ENCODE measurements around the gene BRD2.
A peak's percentile ranks its signal among the peaks of the same experiment; 100 is the strongest.

The BRD2 gene

GRCh38 chr6:32971242-32971580, 2.8 kb downstream of the BRD2 start:
- Histone ChIP-seq H3K27ac (peak overlapping the region; percentile 100), H3K36me3 (peaks cover 26% of the 10 kb centered on the region), H3K9me3 (no peaks in the 10 kb centered on the region), H3K4me1 (ENCODE audit: control insufficient read depth in 1 of 2, insufficient read depth in 1 of 2, low read depth in 1 of 2, low read length in 1 of 2) (peaks cover 52 to 63% of the 10 kb centered on the region in 2 experiments), H3K27me3 (no peaks in the 10 kb centered on the region), H3K4me3 (ENCODE audit: low read depth in 1 of 2, low read length in 1 of 2) (peak overlapping the region; percentile 96 to 97)
- no peak for TF ChIP-seq CTCF (IDR thresholded peaks at IDR 0.05)

- Histone ChIP-seq H3K4me1 (ENCODE audit: control insufficient read depth in 1 of 2, insufficient read depth in 1 of 2, low read depth in 1 of 2, low read length in 1 of 2) (peaks cover 58 to 65% of the 10 kb centered on the region in 2 experiments), H3K36me3 (peaks cover 32% of the 10 kb centered on the region), H3K27ac (peak overlapping the region; percentile 100), H3K9me3 (no peaks in the 10 kb centered on the region), H3K4me3 (ENCODE audit: low read depth in 1 of 2, low read length in 1 of 2) (peak overlapping the region; percentile 96 to 97), H3K27me3 (no peaks in the 10 kb centered on the region)
- peak; percentile 74 for TF ChIP-seq CTCF (IDR thresholded peaks at IDR 0.05)
Observed at GRCh38 chr6:32971581-32972352, 3.4 kb downstream of the BRD2 start.

GRCh38 chr6:32972353-32973143, 4.2 kb downstream of the BRD2 start:
- Histone ChIP-seq H3K27ac (peak overlapping the region; percentile 100), H3K9me3 (no peaks in the 10 kb centered on the region), H3K36me3 (peaks cover 40% of the 10 kb centered on the region), H3K27me3 (no peaks in the 10 kb centered on the region), H3K4me3 (ENCODE audit: low read depth in 1 of 2, low read length in 1 of 2) (peak overlapping the region; percentile 96 to 97), H3K4me1 (ENCODE audit: control insufficient read depth in 1 of 2, insufficient read depth in 1 of 2, low read depth in 1 of 2, low read length in 1 of 2) (peaks cover 53 to 64% of the 10 kb centered on the region in 2 experiments)
- TF ChIP-seq CTCF (IDR thresholded peaks at IDR 0.05): peak; percentile 10

GRCh38 chr6:32973144-32974015, 5.0 kb downstream of the BRD2 start:
- H3K36me3 ChIP-seq: peaks cover 48% of the 10 kb centered on the region
- no peak for TF ChIP-seq CTCF (IDR thresholded peaks at IDR 0.05)
- H3K27me3 ChIP-seq: no peaks in the 10 kb centered on the region
- H3K4me1 ChIP-seq (ENCODE audit: control insufficient read depth in 1 of 2, insufficient read depth in 1 of 2, low read depth in 1 of 2, low read length in 1 of 2): peaks cover 50 to 67% of the 10 kb centered on the region in 2 experiments
- peak overlapping the region; percentile 96 to 97 for H3K4me3 ChIP-seq (ENCODE audit: low read depth in 1 of 2, low read length in 1 of 2)
- H3K9me3 ChIP-seq: no peaks in the 10 kb centered on the region
- peak overlapping the region; percentile 100 for H3K27ac ChIP-seq

- Histone ChIP-seq H3K36me3 (peaks cover 54% of the 10 kb centered on the region), H3K4me3 (ENCODE audit: low read depth in 1 of 2, low read length in 1 of 2) (peak overlapping the region; percentile 96 to 97), H3K9me3 (no peaks in the 10 kb centered on the region), H3K4me1 (ENCODE audit: control insufficient read depth in 1 of 2, insufficient read depth in 1 of 2, low read depth in 1 of 2, low read length in 1 of 2) (peaks cover 50 to 70% of the 10 kb centered on the region in 2 experiments), H3K27ac (peak overlapping the region; percentile 100), H3K27me3 (no peaks in the 10 kb centered on the region)
- TF ChIP-seq CTCF (IDR thresholded peaks at IDR 0.05): no peak
Observed at GRCh38 chr6:32974016-32974333, 5.6 kb downstream of the BRD2 start.
